Prostate gland (tissue), 2 donors: ENCODE measurements around the gene ALKBH5. TPM values are rescaled to one million over a fixed set of nuclear protein-coding genes. Genes with fewer than 3 reads are reported as not detected.
A peak's percentile ranks its signal among the peaks of the same experiment; 100 is the strongest.

Experiments used
- DNase-seq: peaks from one replicate; pipeline ENCODE4 v3.0.0-alpha.2; 2019; ENCODE audit warnings: low spot score
- H3K27ac ChIP-seq, 2 donors: fragments of 200-600 bp; sonication (generic); 2 replicates each; pipeline ENCODE4 v1.5.1; 2017 to 2019
- H3K27me3 ChIP-seq: fragments of 200-600 bp; sonication (generic); replicated peaks from 2 replicates; pipeline ENCODE4 v1.5.1; 2019; ENCODE audit not compliant: insufficient read depth
- H3K36me3 ChIP-seq, 2 donors: fragments of 200-600 bp; sonication (generic); 1 replicate in 1 of 2; 2 replicates in 1 of 2; pipeline versions ENCODE4 v1.5.1 to v1.8.1; 2017 to 2019
- H3K4me1 ChIP-seq: fragments of 200-600 bp; sonication (generic); replicated peaks from 2 replicates; pipeline ENCODE4 v1.5.1; 2019
- H3K4me3 ChIP-seq, 2 donors: fragments of 200-600 bp; sonication (generic); 2 replicates each; pipeline ENCODE4 v1.5.1; 2017 to 2019
- H3K9me3 ChIP-seq: fragments of 200-600 bp; sonication (generic); 2 replicates; pipeline ENCODE4 v1.5.1; 2017
- CTCF ChIP-seq, 4 experiments: fragments of 200-600 bp in 2 of 4; fragments of 450-650 bp in 2 of 4; sonication (generic) in 2 of 4; IDR thresholded peaks; 1 replicate in 3 of 4; 2 replicates in 1 of 4; pipeline ENCODE4 v1.5.1; 2016 to 2019; ENCODE audit warnings: antibody characterized with exemption in 4 of 4, mild to moderate bottlenecking in 2 of 4, moderate library complexity in 2 of 4
- POLR2A ChIP-seq: fragments of 450-650 bp; IDR thresholded peaks from one replicate; pipeline ENCODE4 v1.6.1; 2016; ENCODE audit warnings: antibody characterized with exemption, mild to moderate bottlenecking
- POLR2AphosphoS5 ChIP-seq: sonication (generic); formaldehyde crosslinking; IDR thresholded peaks from one replicate; pipeline ENCODE4 v1.6.1; 2017; ENCODE audit warnings: antibody characterized with exemption
- WGBS: methylation state at CpG from one replicate; pipeline ENCODE4 v1.1.5; 2018; 5-methylcytosine and 5-hydroxymethylcytosine counted together
- intact Hi-C: fragments of 100-400 bp; cut with DNase I; formaldehyde crosslinking; loops from one replicate; pipeline ENCODE4 v1.14.2; 2022
- total RNA-seq, 2 donors: library from RNA; depleted of rRNA; stranded (reverse); fragments of >200 nt; gene quantifications; one replicate each; pipeline ENCODE4 v1.1.0, GENCODE V29; 2016

The ALKBH5 gene
- total RNA-seq, 2 donors from 2014 or later: 132 to 230 TPM

DNA sequence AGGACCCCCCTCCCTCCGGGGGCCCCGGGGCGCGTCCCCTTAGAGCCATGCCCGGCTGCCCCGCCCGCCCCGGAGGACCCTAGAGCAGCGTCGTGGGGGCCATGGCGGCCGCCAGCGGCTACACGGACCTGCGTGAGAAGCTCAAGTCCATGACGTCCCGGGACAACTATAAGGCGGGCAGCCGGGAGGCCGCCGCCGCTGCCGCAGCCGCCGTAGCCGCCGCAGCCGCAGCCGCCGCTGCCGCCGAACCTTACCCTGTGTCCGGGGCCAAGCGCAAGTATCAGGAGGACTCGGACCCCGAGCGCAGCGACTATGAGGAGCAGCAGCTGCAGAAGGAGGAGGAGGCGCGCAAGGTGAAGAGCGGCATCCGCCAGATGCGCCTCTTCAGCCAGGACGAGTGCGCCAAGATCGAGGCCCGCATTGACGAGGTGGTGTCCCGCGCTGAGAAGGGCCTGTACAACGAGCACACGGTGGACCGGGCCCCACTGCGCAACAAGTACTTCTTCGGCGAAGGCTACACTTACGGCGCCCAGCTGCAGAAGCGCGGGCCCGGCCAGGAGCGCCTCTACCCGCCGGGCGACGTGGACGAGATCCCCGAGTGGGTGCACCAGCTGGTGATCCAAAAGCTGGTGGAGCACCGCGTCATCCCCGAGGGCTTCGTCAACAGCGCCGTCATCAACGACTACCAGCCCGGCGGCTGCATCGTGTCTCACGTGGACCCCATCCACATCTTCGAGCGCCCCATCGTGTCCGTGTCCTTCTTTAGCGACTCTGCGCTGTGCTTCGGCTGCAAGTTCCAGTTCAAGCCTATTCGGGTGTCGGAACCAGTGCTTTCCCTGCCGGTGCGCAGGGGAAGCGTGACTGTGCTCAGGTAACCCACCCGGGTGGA lies 759 bp downstream of the ALKBH5 start:
- intact Hi-C loops: no loop called here
- peak in 1 of 4 experiments; percentile 20 for TF ChIP-seq CTCF (IDR thresholded peaks at IDR 0.05)
- TF ChIP-seq POLR2AphosphoS5: no peak
- peak; percentile 17 for TF ChIP-seq POLR2A

DNA sequence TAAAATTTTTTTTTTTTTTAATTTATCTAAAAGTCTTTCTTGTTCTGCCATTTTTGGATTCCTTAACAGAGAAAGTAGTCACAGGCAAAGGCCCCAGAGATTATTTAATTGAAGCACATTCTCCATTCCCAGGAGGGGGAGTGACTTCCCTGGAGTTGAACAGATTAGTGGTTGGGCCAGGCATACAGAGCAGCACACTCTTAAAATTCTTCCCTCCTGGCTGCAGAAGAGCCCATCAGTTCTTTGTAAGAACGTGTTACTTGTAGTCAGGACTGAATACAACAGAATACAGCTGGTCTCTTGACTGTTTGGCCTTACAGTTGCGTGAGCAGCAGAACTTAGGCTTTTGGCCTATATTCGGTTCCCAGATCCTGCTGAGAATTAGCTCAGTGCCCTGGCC lies 1.8 kb downstream of the ALKBH5 start:
- H3K36me3 ChIP-seq: no peaks in the 10 kb centered on the region

More for the DNA sequence above, 759 bp downstream of the ALKBH5 start:
- peak; percentile 27 for DNase-seq
- under 1% methylated on average over 89 of the region's 92 CpGs for WGBS
- no peaks in the 10 kb centered on the region for H3K27me3 ChIP-seq
- H3K36me3 ChIP-seq: no peaks in the 10 kb centered on the region
- peak overlapping the region; percentile 96 to 99 for H3K27ac ChIP-seq
- peaks cover 27% of the 10 kb centered on the region for H3K4me1 ChIP-seq
- peak overlapping the region; percentile 96 to 99 for H3K4me3 ChIP-seq
- no peaks in the 10 kb centered on the region for H3K9me3 ChIP-seq

DNA sequence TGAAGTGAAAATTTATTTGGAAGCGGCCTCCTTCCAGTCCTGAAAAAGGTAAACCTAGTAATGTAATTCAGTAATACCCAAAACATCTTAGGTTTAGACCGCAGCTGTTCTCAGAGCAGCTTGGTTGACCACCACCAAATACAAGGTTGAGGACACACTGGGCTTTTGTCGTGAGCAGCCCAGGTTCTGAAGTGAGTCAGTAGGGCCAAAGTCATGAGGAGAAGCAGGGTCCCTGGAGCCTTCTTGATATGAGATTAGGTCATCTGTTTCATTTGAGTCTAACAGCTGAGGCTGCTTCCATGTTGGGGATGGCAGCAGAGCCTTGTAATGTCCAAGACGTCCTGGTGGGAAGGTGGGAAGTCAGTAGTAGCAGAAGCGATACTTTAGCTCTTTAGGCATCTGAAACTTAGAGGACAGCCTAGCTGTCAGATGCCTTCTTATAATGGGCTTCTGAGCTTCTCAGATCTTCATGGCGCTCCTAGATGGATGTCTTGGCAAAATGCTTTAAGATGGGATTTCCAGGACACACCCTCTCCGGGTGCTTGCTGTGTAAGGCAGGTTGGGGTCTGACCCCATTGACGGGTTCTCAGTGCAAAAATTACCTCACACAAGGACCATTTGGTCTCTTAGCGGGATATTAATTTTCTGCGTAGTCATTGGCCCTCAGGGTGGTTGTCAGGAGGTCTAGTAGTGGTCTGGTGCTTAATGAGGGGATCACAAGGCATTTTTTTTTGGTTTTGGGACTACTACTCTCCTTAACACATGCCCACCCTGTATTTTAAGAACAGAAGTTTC lies 2.4 kb downstream of the ALKBH5 start:
- WGBS: 41% methylated on average over 10 of the region's 10 CpGs
- intact Hi-C loops: no loop called here
- Histone ChIP-seq H3K36me3 (no peaks in the 10 kb centered on the region), H3K4me1 (peaks cover 33% of the 10 kb centered on the region), H3K4me3 (peak overlapping the region; percentile 96 to 99), H3K9me3 (no peaks in the 10 kb centered on the region), H3K27me3 (no peaks in the 10 kb centered on the region), H3K27ac (peak overlapping the region; percentile 96 to 99)
- TF ChIP-seq POLR2AphosphoS5 (no peak), POLR2A (no peak), CTCF (IDR thresholded peaks at IDR 0.05) (no peak)
- DNase-seq: no peak

More for the DNA sequence above, 1.8 kb downstream of the ALKBH5 start:
- 4% methylated on average over 3 of the region's 3 CpGs for WGBS
- intact Hi-C loops: no loop called here
- no peak for TF ChIP-seq CTCF (IDR thresholded peaks at IDR 0.05)
- TF ChIP-seq POLR2AphosphoS5: peak; percentile 14
- peaks cover 28% of the 10 kb centered on the region for H3K4me1 ChIP-seq
- H3K27me3 ChIP-seq: no peaks in the 10 kb centered on the region
- peak overlapping the region; percentile 96 to 99 for H3K27ac ChIP-seq
- H3K9me3 ChIP-seq: no peaks in the 10 kb centered on the region
- peak overlapping the region; percentile 96 to 99 for H3K4me3 ChIP-seq
- no peak for DNase-seq

DNA sequence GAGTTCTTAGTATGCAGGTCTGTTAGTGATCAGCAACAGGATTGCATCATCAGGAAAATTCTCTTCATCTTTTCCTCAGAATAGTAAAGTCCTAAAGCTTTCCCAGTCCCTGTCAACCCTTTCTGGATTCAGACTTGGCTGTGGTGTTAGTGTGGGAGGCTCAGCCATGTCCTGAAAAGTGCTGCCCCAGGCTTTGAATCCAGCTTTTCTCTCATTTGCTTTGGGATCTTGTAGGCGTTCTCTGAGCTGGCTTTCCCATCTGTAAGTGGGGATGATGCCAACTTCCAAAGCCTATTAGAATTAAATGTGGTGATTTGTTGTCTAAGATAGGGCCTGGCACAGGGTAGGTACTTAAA lies 3.0 kb downstream of the ALKBH5 start:
- WGBS: 12% methylated on average over 1 of the region's 1 CpG
- no peak for TF ChIP-seq CTCF (IDR thresholded peaks at IDR 0.05)
- no peak for TF ChIP-seq POLR2A
- TF ChIP-seq POLR2AphosphoS5: no peak
- H3K27ac ChIP-seq: peak overlapping the region; percentile 96 to 99
- H3K4me1 ChIP-seq: peaks cover 39% of the 10 kb centered on the region
- no peaks in the 10 kb centered on the region for H3K36me3 ChIP-seq
- peak overlapping the region; percentile 96 to 99 for H3K4me3 ChIP-seq
- no peaks in the 10 kb centered on the region for H3K27me3 ChIP-seq
- no peak for DNase-seq
- H3K9me3 ChIP-seq: no peaks in the 10 kb centered on the region
- intact Hi-C loops: no loop called here
